HepG2 (cell line): ENCODE measurements around the gene RPAP2. TPM values are rescaled to one million over a fixed set of nuclear protein-coding genes. Genes with fewer than 3 reads are reported as not detected.

Experiments used
- FOSL2 ChIP-seq: sonication (generic); formaldehyde crosslinking; IDR thresholded peaks from 2 replicates; pipeline ENCODE4 v1.4.0; 2020; ENCODE audit warnings: missing genetic modification reagents
- HDAC2 ChIP-seq: sonication (generic); formaldehyde crosslinking; IDR thresholded peaks from 2 replicates; pipeline ENCODE4 v1.4.0; 2020; ENCODE audit warnings: missing genetic modification reagents
- HIVEP1 ChIP-seq: sonication (generic); formaldehyde crosslinking; IDR thresholded peaks from 2 replicates; pipeline ENCODE4 v1.4.0; 2020; ENCODE audit warnings: mild to moderate bottlenecking, missing genetic modification reagents
- HMG20A ChIP-seq: IDR thresholded peaks from 2 replicates; pipeline ENCODE4 v1.6.1; 2016; ENCODE audit warnings: borderline replicate concordance
- KDM2A ChIP-seq: sonication (generic); formaldehyde crosslinking; IDR thresholded peaks from 2 replicates; pipeline ENCODE4 v1.4.0; 2020; ENCODE audit warnings: low read depth, missing genetic modification reagents, borderline replicate concordance
- KDM5A ChIP-seq: fragments of 200-600 bp; sonication (generic); IDR thresholded peaks from 2 replicates; pipeline ENCODE4 v1.7.0; 2018; ENCODE audit warnings: antibody characterized with exemption, mild to moderate bottlenecking, low read length, borderline replicate concordance
- NFE2 ChIP-seq: sonication (generic); formaldehyde crosslinking; IDR thresholded peaks from 2 replicates; pipeline ENCODE4 v1.4.0; 2020; ENCODE audit warnings: missing genetic modification reagents
- PRMT3 ChIP-seq: sonication (generic); formaldehyde crosslinking; IDR thresholded peaks from 2 replicates; pipeline ENCODE4 v1.8.1; 2022; ENCODE audit warnings: low read depth, mild to moderate bottlenecking, moderate library complexity, missing genetic modification reagents, borderline replicate concordance
- RBM39 ChIP-seq: fragments of 200-400 bp; formaldehyde crosslinking; IDR thresholded peaks from one replicate; pipeline ENCODE4 v1.6.1; 2018; ENCODE audit warnings: antibody characterized with exemption, mild to moderate bottlenecking, low read depth, low read length; ENCODE audit not compliant: poor library complexity, severe bottlenecking
- SMAD3 ChIP-seq: sonication (generic); formaldehyde crosslinking; IDR thresholded peaks from 2 replicates; pipeline ENCODE4 v1.4.0; 2020; ENCODE audit warnings: missing genetic modification reagents
- SOX13 ChIP-seq, 3 experiments: fragments of 450-650 bp in 1 of 3; sonication (generic) in 1 of 3; formaldehyde crosslinking in 1 of 3; IDR thresholded peaks in 2 of 3; conservative IDR thresholded peaks in 1 of 3; 2 replicates each; pipeline versions ENCODE4 v1.5.0 to v1.6.1; 2016 to 2020; ENCODE audit warnings: antibody characterized with exemption in 1 of 3, mild to moderate bottlenecking in 1 of 3, missing compliant biosample characterization in 1 of 3, missing genetic modification reagents in 1 of 3, moderate library complexity in 1 of 3
- SP1 ChIP-seq, 2 experiments: fragments of 450-650 bp in 1 of 2; sonication (generic) in 1 of 2; formaldehyde crosslinking in 1 of 2; IDR thresholded peaks; 2 replicates each; pipeline versions ENCODE4 v1.4.0 to v1.6.1; 2016 to 2020; ENCODE audit warnings: missing genetic modification reagents in 1 of 2
- SUZ12 ChIP-seq: fragments of 150-350 bp; IDR thresholded peaks from 2 replicates; pipeline ENCODE4 v1.6.1; 2014; ENCODE audit warnings: low read depth, low read length
- ZFP1 ChIP-seq: IDR thresholded peaks from 2 replicates; pipeline ENCODE4 v1.6.1; 2016
- ZFP90 ChIP-seq: sonication (generic); formaldehyde crosslinking; IDR thresholded peaks from 2 replicates; pipeline ENCODE4 v1.8.0; 2022; ENCODE audit warnings: missing genetic modification reagents, mild to moderate bottlenecking, inconsistent platforms, borderline replicate concordance
- ZNF337 ChIP-seq: sonication (generic); formaldehyde crosslinking; IDR thresholded peaks from 2 replicates; pipeline ENCODE4 v1.5.1; 2020; ENCODE audit warnings: missing genetic modification reagents, low read depth, mild to moderate bottlenecking, borderline replicate concordance
- ZNF432 ChIP-seq: sonication (generic); formaldehyde crosslinking; IDR thresholded peaks from 2 replicates; pipeline ENCODE4 v1.5.0; 2020; ENCODE audit warnings: missing genetic modification reagents, mild to moderate bottlenecking, borderline replicate concordance
- ZNF547 ChIP-seq: sonication (generic); formaldehyde crosslinking; IDR thresholded peaks from 2 replicates; pipeline ENCODE4 v1.5.1; 2020; ENCODE audit warnings: mild to moderate bottlenecking, missing genetic modification reagents
- ZNF768 ChIP-seq: sonication (generic); formaldehyde crosslinking; IDR thresholded peaks from 2 replicates; pipeline ENCODE4 v1.4.0; 2020; ENCODE audit warnings: missing genetic modification reagents
- polyA plus RNA-seq, 8 experiments: library from polyadenylated mRNA; depleted of rRNA in 3 of 8; stranded (reverse) in 7 of 8; unstranded in 1 of 8; fragments of >200 nt; fragmentation: Illumina TruSeq in 4 of 8; extraction: Trizol in 4 of 8; gene quantifications; 2 replicates each; pipeline versions ENCODE4 v1.2.1 to v1.2.3, GENCODE V29; 2011 to 2016; ENCODE audit warnings: low read depth in 4 of 8, missing spikeins in 1 of 8, mixed read lengths in 1 of 8; ENCODE audit not compliant: insufficient read depth in 1 of 8
- total RNA-seq, 5 experiments: library from RNA; depleted of rRNA; stranded (reverse); fragments of >200 nt; fragmentation: Illumina TruSeq; extraction: Trizol; gene quantifications; 2 replicates each; pipeline ENCODE4 v1.2.3, GENCODE V29; 2016; ENCODE audit warnings: low read depth in 1 of 5
- TF ChIP-seq, protein P1 (sequence below): sonication (generic); formaldehyde crosslinking; IDR thresholded peaks from 2 replicates; pipeline ENCODE4 v1.9.0; 2021; ENCODE audit warnings: missing genetic modification reagents, borderline replicate concordance
- TF ChIP-seq, protein P2 (sequence below): sonication (generic); formaldehyde crosslinking; IDR thresholded peaks from 2 replicates; pipeline ENCODE4 v1.8.1; 2022; ENCODE audit warnings: low read depth, mild to moderate bottlenecking, missing genetic modification reagents
- TF ChIP-seq, protein P3 (sequence below), 2 experiments: fragments of 450-650 bp in 1 of 2; sonication (generic) in 1 of 2; formaldehyde crosslinking; IDR thresholded peaks; 2 replicates each; pipeline versions ENCODE4 v1.5.0 to v1.8.0; 2020 to 2022; ENCODE audit warnings: mild to moderate bottlenecking in 1 of 2, missing genetic modification reagents in 1 of 2
- TF ChIP-seq, protein P4 (sequence below): IDR thresholded peaks from 2 replicates; pipeline ENCODE4 v1.6.1; 2016

RPAP2 gene
- total and polyA plus RNA-seq, 2 of the 13 experiments (the other 11 are each of a cell fraction or from before 2014, with no cell fraction given) = 10.0 to 34.8 TPM

DNA sequence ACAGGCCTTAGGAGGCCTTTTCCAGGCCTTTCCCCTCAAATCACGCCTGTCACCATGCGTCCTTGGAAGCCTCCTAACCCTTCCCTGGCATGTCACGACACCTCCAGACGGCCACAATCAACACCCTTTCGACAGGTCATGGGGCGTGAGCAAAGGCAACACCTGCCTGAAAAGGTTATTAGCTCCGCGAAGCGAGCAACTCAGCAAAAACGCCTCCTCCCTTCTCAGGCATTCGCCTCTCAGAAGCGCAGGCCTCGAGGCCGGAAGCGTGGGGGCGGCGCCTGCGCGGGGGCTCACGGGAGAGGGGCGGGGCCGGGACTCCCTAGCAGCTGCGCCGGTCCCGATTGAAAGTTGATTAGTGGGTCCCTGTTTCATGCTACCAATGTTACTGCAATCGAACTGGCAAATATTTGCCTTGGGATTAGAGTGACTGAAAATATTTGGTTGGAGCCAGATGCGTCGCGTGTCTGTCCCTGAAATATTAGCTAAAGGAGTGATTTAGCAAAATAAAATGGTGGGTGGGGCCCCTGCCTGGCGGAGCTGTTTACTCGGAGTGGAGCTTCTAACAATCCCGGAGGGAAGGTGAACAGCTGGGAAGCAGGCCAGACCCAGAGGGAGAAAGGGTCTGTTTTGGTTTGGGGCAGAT is 143.0 kb downstream of the RPAP2 start (continued):
- TF ChIP-seq, protein P1, sequence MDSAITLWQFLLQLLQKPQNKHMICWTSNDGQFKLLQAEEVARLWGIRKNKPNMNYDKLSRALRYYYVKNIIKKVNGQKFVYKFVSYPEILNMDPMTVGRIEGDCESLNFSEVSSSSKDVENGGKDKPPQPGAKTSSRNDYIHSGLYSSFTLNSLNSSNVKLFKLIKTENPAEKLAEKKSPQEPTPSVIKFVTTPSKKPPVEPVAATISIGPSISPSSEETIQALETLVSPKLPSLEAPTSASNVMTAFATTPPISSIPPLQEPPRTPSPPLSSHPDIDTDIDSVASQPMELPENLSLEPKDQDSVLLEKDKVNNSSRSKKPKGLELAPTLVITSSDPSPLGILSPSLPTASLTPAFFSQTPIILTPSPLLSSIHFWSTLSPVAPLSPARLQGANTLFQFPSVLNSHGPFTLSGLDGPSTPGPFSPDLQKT (CRISPR knock-in tag) = no peak
- TF ChIP-seq, protein P2, sequence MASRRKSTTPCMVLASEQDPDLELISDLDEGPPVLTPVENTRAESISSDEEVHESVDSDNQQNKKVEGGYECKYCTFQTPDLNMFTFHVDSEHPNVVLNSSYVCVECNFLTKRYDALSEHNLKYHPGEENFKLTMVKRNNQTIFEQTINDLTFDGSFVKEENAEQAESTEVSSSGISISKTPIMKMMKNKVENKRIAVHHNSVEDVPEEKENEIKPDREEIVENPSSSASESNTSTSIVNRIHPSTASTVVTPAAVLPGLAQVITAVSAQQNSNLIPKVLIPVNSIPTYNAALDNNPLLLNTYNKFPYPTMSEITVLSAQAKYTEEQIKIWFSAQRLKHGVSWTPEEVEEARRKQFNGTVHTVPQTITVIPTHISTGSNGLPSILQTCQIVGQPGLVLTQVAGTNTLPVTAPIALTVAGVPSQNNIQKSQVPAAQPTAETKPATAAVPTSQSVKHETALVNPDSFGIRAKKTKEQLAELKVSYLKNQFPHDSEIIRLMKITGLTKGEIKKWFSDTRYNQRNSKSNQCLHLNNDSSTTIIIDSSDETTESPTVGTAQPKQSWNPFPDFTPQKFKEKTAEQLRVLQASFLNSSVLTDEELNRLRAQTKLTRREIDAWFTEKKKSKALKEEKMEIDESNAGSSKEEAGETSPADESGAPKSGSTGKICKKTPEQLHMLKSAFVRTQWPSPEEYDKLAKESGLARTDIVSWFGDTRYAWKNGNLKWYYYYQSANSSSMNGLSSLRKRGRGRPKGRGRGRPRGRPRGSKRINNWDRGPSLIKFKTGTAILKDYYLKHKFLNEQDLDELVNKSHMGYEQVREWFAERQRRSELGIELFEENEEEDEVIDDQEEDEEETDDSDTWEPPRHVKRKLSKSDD (CRISPR knock-in tag) = peak; percentile 51; the same call in 1 of the 2 replicates
- no peak for TF ChIP-seq ZFP1
- TF ChIP-seq ZNF337 (CRISPR knock-in tag) = 0 out of 2 replicates have a peak, but pooled peaks have one; percentile 76
- TF ChIP-seq HIVEP1 (CRISPR knock-in tag) = peak; percentile 60; the same call in 1 of the 2 replicates
- TF ChIP-seq, protein P3, sequence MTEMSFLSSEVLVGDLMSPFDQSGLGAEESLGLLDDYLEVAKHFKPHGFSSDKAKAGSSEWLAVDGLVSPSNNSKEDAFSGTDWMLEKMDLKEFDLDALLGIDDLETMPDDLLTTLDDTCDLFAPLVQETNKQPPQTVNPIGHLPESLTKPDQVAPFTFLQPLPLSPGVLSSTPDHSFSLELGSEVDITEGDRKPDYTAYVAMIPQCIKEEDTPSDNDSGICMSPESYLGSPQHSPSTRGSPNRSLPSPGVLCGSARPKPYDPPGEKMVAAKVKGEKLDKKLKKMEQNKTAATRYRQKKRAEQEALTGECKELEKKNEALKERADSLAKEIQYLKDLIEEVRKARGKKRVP (CRISPR knock-in tag; IDR thresholded peaks at IDR 0.05) = peak in 1 of 2 experiments; percentile 58; a peak in 2 of 4 replicates
- peak; percentile 72; the same call in 1 of the 2 replicates for TF ChIP-seq ZNF547 (CRISPR knock-in tag)
- peak; percentile 90 for TF ChIP-seq HMG20A (CRISPR knock-in tag)
- TF ChIP-seq ZNF768 = peak; percentile 48; the same call in 1 of the 2 replicates
- TF ChIP-seq SUZ12 = no peak
- TF ChIP-seq SOX13 (IDR thresholded peaks at IDR 0.05) = no peak
- TF ChIP-seq SOX13 (CRISPR knock-in tag; conservative IDR thresholded peaks at IDR 0.05 in 1 of 2, IDR thresholded peaks at IDR 0.05 in 1 of 2) = peak in 1 of 2 experiments; percentile 88; a peak in 2 of 4 replicates
- peak; percentile 84; the same call in 1 of the 2 replicates for TF ChIP-seq KDM2A
- TF ChIP-seq, protein P4, sequence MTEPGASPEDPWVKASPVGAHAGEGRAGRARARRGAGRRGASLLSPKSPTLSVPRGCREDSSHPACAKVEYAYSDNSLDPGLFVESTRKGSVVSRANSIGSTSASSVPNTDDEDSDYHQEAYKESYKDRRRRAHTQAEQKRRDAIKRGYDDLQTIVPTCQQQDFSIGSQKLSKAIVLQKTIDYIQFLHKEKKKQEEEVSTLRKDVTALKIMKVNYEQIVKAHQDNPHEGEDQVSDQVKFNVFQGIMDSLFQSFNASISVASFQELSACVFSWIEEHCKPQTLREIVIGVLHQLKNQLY = peak; percentile 52
- TF ChIP-seq ZFP90 (CRISPR knock-in tag) = peak; percentile 87; the same call in 1 of the 2 replicates
- peak; percentile 71 for TF ChIP-seq FOSL2
- TF ChIP-seq SMAD3 (CRISPR knock-in tag) = peak; percentile 67; the same call in 1 of the 2 replicates
- TF ChIP-seq SP1 (IDR thresholded peaks at IDR 0.05) = no peak
- TF ChIP-seq SP1 (CRISPR knock-in tag; IDR thresholded peaks at IDR 0.05) = peak; percentile 88
- no peak for TF ChIP-seq PRMT3 (CRISPR knock-in tag)
- TF ChIP-seq NFE2 (CRISPR knock-in tag) = no peak
- TF ChIP-seq ZNF432 (CRISPR knock-in tag) = no peak
- peak; percentile 92 for TF ChIP-seq HDAC2 (CRISPR knock-in tag)
- TF ChIP-seq KDM5A = no peak
- TF ChIP-seq RBM39 = no peak
- TF ChIP-seq, all 625 proteins: peak for 341
